ENCODE measurements around the gene ARCN1.

The ARCN1 gene

GRCh38 chr11:118618991-118619375, 46.8 kb downstream of the ARCN1 start:
- Histone ChIP-seq H3K4me1 (ENCODE audit: insufficient read depth, low read length) (peaks cover 54% of the 10 kb centered on the region), H3K27me3 (ENCODE audit: control insufficient read depth in 1 of 2, insufficient read depth in 2 of 2, low read length in 2 of 2) (no peaks in the 10 kb centered on the region), H3K27ac (ENCODE audit: low read depth, low read length) (peak overlapping the region; percentile 50), H3K4me3 (ENCODE audit: low read depth in 1 of 2, low read length in 2 of 2) (no peak overlapping the region), H3K9ac (ENCODE audit: low read length) (no peak overlapping the region), H3K36me3 (ENCODE audit: insufficient read depth, low read length) (peaks cover 22% of the 10 kb centered on the region), H3K9me3 (ENCODE audit: low read length) (no peaks in the 10 kb centered on the region)

- Histone ChIP-seq H3K4me3 (ENCODE audit: low read depth in 1 of 2, low read length in 2 of 2) (no peak overlapping the region), H3K4me1 (ENCODE audit: insufficient read depth, low read length) (peaks cover 54% of the 10 kb centered on the region), H3K27me3 (ENCODE audit: control insufficient read depth in 1 of 2, insufficient read depth in 2 of 2, low read length in 2 of 2) (no peaks in the 10 kb centered on the region), H3K9me3 (ENCODE audit: low read length) (no peaks in the 10 kb centered on the region), H3K9ac (ENCODE audit: low read length) (no peak overlapping the region), H3K36me3 (ENCODE audit: insufficient read depth, low read length) (peaks cover 16% of the 10 kb centered on the region), H3K27ac (ENCODE audit: low read depth, low read length) (no peak overlapping the region)
Measured at GRCh38 chr11:118619444-118620197, 47.4 kb downstream of the ARCN1 start.

- H3K4me1 ChIP-seq (ENCODE audit: insufficient read depth, low read length) = peaks cover 54% of the 10 kb centered on the region
- no peaks in the 10 kb centered on the region for H3K27me3 ChIP-seq (ENCODE audit: control insufficient read depth in 1 of 2, insufficient read depth in 2 of 2, low read length in 2 of 2)
- H3K9me3 ChIP-seq (ENCODE audit: low read length) = no peaks in the 10 kb centered on the region
- H3K27ac ChIP-seq (ENCODE audit: low read depth, low read length) = peak overlapping the region; percentile 85
- H3K4me3 ChIP-seq (ENCODE audit: low read depth in 1 of 2, low read length in 2 of 2) = peak overlapping the region; percentile 59 to 66
- H3K36me3 ChIP-seq (ENCODE audit: insufficient read depth, low read length) = peaks cover 19% of the 10 kb centered on the region
- peak overlapping the region; percentile 65 for H3K9ac ChIP-seq (ENCODE audit: low read length)
Measured at GRCh38 chr11:118620529-118621070, 48.4 kb downstream of the ARCN1 start.

- H3K36me3 ChIP-seq (ENCODE audit: insufficient read depth, low read length) = peaks cover 13% of the 10 kb centered on the region
- H3K4me1 ChIP-seq (ENCODE audit: insufficient read depth, low read length) = peaks cover 54% of the 10 kb centered on the region
- peak overlapping the region; percentile 85 for H3K27ac ChIP-seq (ENCODE audit: low read depth, low read length)
- peak overlapping the region; percentile 59 to 66 for H3K4me3 ChIP-seq (ENCODE audit: low read depth in 1 of 2, low read length in 2 of 2)
- no peaks in the 10 kb centered on the region for H3K27me3 ChIP-seq (ENCODE audit: control insufficient read depth in 1 of 2, insufficient read depth in 2 of 2, low read length in 2 of 2)
- no peaks in the 10 kb centered on the region for H3K9me3 ChIP-seq (ENCODE audit: low read length)
- H3K9ac ChIP-seq (ENCODE audit: low read length) = peak overlapping the region; percentile 75
Measured at GRCh38 chr11:118621071-118621783, 49.0 kb downstream of the ARCN1 start.

GRCh38 chr11:118621784-118622375, 49.7 kb downstream of the ARCN1 start:
- H3K4me1 ChIP-seq (ENCODE audit: insufficient read depth, low read length) = peaks cover 54% of the 10 kb centered on the region
- H3K27me3 ChIP-seq (ENCODE audit: control insufficient read depth in 1 of 2, insufficient read depth in 2 of 2, low read length in 2 of 2) = no peaks in the 10 kb centered on the region
- no peaks in the 10 kb centered on the region for H3K9me3 ChIP-seq (ENCODE audit: low read length)
- peak overlapping the region; percentile 11 to 66 for H3K4me3 ChIP-seq (ENCODE audit: low read depth in 1 of 2, low read length in 2 of 2)
- H3K36me3 ChIP-seq (ENCODE audit: insufficient read depth, low read length) = peaks cover 10% of the 10 kb centered on the region
- peak overlapping the region; percentile 85 for H3K27ac ChIP-seq (ENCODE audit: low read depth, low read length)
- H3K9ac ChIP-seq (ENCODE audit: low read length) = peak overlapping the region; percentile 75

- peak overlapping the region; percentile 85 for H3K27ac ChIP-seq (ENCODE audit: low read depth, low read length)
- H3K9me3 ChIP-seq (ENCODE audit: low read length) = no peaks in the 10 kb centered on the region
- H3K36me3 ChIP-seq (ENCODE audit: insufficient read depth, low read length) = peaks cover 16% of the 10 kb centered on the region
- peak overlapping the region in 1 of 2 donors; percentile 66 for H3K4me3 ChIP-seq (ENCODE audit: low read depth in 1 of 2, low read length in 2 of 2)
- no peaks in the 10 kb centered on the region for H3K27me3 ChIP-seq (ENCODE audit: control insufficient read depth in 1 of 2, insufficient read depth in 2 of 2, low read length in 2 of 2)
- peaks cover 54% of the 10 kb centered on the region for H3K4me1 ChIP-seq (ENCODE audit: insufficient read depth, low read length)
- no peak overlapping the region for H3K9ac ChIP-seq (ENCODE audit: low read length)
Measured at GRCh38 chr11:118622376-118623268, 50.4 kb downstream of the ARCN1 start.

- Histone ChIP-seq H3K4me3 (ENCODE audit: low read depth in 1 of 2, low read length in 2 of 2) (no peak overlapping the region), H3K9ac (ENCODE audit: low read length) (no peak overlapping the region), H3K27me3 (ENCODE audit: control insufficient read depth in 1 of 2, insufficient read depth in 2 of 2, low read length in 2 of 2) (no peaks in the 10 kb centered on the region), H3K9me3 (ENCODE audit: low read length) (no peaks in the 10 kb centered on the region), H3K36me3 (ENCODE audit: insufficient read depth, low read length) (peaks cover 20% of the 10 kb centered on the region), H3K4me1 (ENCODE audit: insufficient read depth, low read length) (peaks cover 48% of the 10 kb centered on the region), H3K27ac (ENCODE audit: low read depth, low read length) (peak overlapping the region; percentile 85)
Measured at GRCh38 chr11:118623269-118623655, 51.1 kb downstream of the ARCN1 start.

GRCh38 chr11:118625036-118625690, 53.0 kb downstream of the ARCN1 start:
- no peak overlapping the region for H3K4me3 ChIP-seq (ENCODE audit: low read depth in 1 of 2, low read length in 2 of 2)
- peaks cover 37% of the 10 kb centered on the region for H3K36me3 ChIP-seq (ENCODE audit: insufficient read depth, low read length)
- H3K9ac ChIP-seq (ENCODE audit: low read length) = no peak overlapping the region
- no peaks in the 10 kb centered on the region for H3K9me3 ChIP-seq (ENCODE audit: low read length)
- no peaks in the 10 kb centered on the region for H3K27me3 ChIP-seq (ENCODE audit: control insufficient read depth in 1 of 2, insufficient read depth in 2 of 2, low read length in 2 of 2)
- no peak overlapping the region for H3K27ac ChIP-seq (ENCODE audit: low read depth, low read length)
- peaks cover 38% of the 10 kb centered on the region for H3K4me1 ChIP-seq (ENCODE audit: insufficient read depth, low read length)

GRCh38 chr11:118625976-118626375, 53.8 kb downstream of the ARCN1 start:
- H3K4me1 ChIP-seq (ENCODE audit: insufficient read depth, low read length) = peaks cover 30% of the 10 kb centered on the region

GRCh38 chr11:118627566-118627965, 55.4 kb downstream of the ARCN1 start:
- no peak overlapping the region for H3K27ac ChIP-seq (ENCODE audit: low read depth, low read length)
- H3K4me3 ChIP-seq (ENCODE audit: low read depth in 1 of 2, low read length in 2 of 2) = no peak overlapping the region
- no peaks in the 10 kb centered on the region for H3K27me3 ChIP-seq (ENCODE audit: control insufficient read depth in 1 of 2, insufficient read depth in 2 of 2, low read length in 2 of 2)
- H3K4me1 ChIP-seq (ENCODE audit: insufficient read depth, low read length) = peaks cover 17% of the 10 kb centered on the region
- H3K9ac ChIP-seq (ENCODE audit: low read length) = no peak overlapping the region
- no peaks in the 10 kb centered on the region for H3K9me3 ChIP-seq (ENCODE audit: low read length)
- H3K36me3 ChIP-seq (ENCODE audit: insufficient read depth, low read length) = peaks cover 55% of the 10 kb centered on the region

More at GRCh38 chr11:118625976-118626375, 53.8 kb downstream of the ARCN1 start:
- H3K36me3 ChIP-seq (ENCODE audit: insufficient read depth, low read length) = peaks cover 40% of the 10 kb centered on the region
- no peaks in the 10 kb centered on the region for H3K27me3 ChIP-seq (ENCODE audit: control insufficient read depth in 1 of 2, insufficient read depth in 2 of 2, low read length in 2 of 2)
- H3K4me3 ChIP-seq (ENCODE audit: low read depth in 1 of 2, low read length in 2 of 2) = no peak overlapping the region
- H3K9me3 ChIP-seq (ENCODE audit: low read length) = no peaks in the 10 kb centered on the region
- H3K9ac ChIP-seq (ENCODE audit: low read length) = no peak overlapping the region
- H3K27ac ChIP-seq (ENCODE audit: low read depth, low read length) = no peak overlapping the region
